Ammon's horn (tissue), 1 donor: Measurements from ENCODE around the gene MFSD2A.
A peak's percentile ranks its signal among the peaks of the same experiment; 100 is the strongest.
"Not testable (repeated sequence)": the region's sequence is repeated elsewhere in the genome, so short reads cannot be mapped to it uniquely, and the experiment has no call there.

ENCODE experiments used
- DNase-seq: peaks from one replicate; pipeline ENCODE4 v3.0.0-alpha.2; 2016; ENCODE audit warnings: low spot score

Gene MFSD2A

DNA sequence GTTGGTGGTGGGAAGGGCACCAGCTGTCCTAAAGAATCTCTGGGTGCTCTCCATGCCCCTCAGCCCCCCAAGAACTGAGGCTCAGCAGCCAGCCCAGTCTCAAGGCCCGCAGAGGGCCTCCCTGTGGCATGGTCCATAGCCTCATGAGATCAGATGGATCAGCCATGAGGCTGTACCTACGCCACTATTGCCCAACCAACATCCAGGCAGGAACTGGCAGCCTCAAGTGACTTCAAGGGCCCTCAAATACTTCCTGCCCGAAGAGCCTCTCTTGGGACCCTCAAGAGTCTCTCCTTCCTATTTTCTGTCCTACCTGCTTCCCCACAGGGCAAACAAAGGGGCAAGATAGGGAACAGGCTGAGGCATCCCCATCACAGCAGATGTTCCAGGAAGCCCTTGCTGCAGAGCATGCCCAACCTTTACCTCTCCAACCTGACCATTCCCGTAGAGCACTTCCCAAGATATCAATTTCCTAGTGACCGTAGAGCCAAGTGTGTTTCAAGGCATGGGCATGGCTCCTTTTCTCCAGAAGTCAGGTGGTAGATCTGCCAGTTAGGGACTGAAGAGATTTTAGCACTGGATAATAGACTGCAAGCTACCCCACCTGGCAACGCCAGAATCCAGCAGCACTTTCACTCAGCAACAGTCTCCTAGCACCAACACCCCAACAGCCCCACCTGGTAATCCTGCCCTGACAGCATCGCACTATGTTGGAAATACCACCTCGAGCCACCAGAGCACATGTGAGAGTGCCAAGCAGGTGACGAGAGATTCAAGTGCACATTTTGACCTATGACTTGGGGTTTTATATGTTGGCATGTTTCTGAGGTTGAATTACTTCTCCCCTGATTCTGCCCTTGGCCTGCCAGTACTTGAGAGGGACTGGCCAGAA, 13.7 kb upstream of the MFSD2A start:
- no peak for DNase-seq

DNA sequence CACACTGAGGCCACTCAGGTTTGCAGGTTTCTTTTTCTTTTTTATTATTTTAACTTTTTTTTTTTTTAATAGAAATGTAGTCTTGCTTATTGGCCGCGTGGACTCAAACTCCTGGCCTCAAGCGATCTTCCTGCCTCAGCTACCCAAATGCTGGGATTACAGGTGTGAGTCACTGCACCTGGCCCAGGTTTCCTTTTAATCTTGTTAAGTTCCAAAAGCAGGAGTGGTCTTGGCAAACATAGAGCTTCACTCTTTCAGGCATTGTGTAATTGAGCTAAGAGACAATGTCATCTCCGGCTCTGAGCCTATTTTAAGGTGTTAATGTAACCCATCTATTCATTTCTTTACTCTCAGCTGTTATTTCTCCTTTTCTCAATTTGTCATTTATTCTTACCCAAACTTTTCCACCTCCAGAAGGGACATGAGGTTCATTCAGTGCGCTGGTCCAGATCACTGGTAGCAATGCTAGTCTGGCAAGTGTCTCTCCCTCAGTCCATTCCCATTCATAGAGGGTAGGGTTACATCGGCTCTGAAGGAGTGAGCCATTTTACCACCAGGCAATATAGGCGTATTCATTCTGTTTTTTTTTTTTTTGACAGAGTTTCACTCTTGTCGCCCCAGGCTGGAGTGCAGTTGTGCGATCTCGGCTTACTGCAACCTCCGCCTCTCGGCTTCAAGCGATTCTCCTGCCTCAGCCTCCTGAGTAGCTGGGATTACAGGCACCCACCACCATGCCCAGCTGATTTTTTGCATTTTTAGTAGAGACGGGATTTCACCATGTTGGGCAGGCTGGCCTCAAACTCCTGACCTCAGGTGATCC, 11.3 kb upstream of the MFSD2A start:
- DNase-seq, result no peak

- DNase-seq, result no peak
Measured at GRCh38 chr1:39944410-39945112, 10.4 kb upstream of the MFSD2A start.

DNA sequence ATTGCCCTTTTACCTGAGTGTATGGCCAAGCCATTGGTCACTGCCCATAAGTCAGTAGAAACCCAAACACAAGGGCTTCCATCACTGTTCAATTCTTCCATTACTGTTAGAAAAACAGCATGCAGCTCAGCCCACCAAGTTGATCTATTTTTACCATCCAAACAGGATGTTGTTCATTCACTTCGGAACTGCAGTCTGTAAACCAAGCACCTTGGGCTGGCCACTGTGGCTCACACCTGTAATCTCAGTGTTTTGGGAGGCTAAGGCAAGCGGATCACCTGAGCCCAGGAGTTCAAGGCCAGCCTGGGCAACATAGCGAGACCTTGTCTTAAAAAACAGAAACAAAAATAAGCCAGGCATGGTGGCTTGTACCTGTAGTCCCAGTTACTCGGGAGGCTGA, 8.7 kb upstream of the MFSD2A start:
- DNase-seq, result no peak

DNA sequence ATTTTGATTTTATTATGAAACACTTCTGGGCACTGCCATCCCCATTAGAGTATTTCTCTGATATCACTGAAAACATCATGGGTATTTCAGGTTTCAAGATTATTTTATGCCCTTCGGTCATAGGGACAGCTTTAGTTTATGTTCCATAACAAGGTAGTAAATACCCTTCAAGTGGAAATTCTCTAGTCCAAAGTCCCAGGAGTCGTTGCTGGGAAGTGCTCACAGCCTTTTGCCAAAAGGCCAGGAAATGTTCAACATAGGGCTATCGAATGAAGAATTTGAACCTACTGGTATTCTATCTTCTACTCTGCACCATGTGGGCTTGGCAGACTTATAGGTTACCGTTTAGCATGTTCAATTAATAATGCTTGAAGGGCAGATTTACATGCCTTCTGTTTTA, 7.7 kb upstream of the MFSD2A start:
- no peak for DNase-seq

DNA sequence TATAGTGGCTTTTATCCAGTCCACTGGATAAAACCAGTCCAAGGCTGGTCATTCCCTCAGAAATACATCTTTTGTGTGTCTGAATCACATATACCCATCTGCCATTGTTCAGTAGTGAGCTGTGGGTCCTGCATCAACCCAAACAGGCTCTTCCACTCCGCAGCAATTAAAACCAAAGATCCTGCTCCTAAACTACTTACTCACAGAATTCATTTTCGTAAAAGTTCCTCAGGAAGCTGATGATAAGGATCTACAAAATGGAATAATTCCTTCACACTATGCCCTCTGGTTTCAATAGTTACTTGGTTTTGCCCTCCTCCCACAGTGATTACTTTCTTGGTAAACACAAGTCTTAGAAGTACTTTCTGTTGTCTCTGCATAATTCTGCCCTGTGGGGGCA, 5.1 kb upstream of the MFSD2A start:
- no peak for DNase-seq

- DNase-seq, result no peak
Measured at GRCh38 chr1:39951926-39952325, 3.0 kb upstream of the MFSD2A start.

DNA sequence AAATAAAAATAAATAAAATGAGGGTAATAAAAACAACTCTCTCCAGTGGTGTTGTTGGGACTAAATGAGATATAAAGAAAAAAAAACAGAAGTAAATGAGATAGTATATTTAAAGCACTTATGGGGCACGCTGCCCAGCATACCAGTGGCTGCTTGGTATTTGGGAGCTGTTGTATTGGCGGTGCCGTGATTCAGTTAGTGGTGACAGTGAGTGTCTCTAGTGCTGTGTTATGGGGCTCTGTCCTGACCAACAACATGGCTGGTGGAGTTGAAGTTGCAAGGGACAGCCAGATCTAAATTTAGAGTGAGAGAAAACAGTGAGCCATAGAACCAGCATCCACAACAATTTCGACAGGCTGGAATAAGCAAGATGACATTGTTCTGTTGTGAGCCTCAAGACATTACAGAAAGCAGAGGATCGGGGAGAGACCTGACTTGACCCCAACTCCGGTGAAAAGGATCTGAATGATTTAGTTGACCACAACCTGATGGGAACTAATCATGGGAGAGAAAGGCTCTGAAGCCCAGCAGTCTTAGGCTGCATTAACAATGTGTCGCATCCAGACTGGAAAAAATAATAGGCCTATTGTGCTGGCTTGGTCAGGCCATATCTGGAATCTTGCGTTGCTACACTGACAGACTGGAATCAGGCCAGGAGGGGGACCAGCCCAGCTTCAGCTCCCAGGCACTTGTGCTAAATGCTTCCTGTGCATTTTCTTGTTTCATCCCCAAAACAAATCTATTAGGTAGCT, 2.4 kb upstream of the MFSD2A start:
- DNase-seq, result peak; percentile 87

DNA sequence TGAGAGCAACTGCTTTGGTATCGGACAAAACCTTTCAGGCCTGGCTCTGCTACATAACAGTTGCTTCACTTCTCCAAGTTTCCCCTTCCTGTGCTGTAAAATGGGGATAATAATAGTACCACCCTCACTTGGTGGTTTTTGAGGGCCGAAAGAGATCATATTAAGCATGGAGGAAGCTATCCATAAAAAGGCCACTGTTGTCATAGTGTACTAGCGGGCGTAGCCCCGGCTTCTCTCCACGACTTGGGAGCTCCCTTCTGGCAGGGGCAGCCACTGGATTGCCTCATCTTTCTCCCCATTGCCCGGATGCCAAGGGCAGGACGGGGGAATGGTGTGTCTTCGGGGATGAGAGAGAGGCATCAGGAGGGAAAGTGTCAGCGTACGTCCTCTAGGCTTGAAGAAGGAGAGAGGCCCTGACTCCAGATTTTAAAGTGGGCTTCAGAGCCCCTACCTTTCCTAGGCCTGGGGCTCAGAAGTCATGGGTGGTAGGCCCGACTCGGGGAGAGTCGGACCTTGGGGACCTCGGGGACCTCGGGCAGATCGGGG, 548 bp upstream of the MFSD2A start:
- DNase-seq, result no peak

DNA sequence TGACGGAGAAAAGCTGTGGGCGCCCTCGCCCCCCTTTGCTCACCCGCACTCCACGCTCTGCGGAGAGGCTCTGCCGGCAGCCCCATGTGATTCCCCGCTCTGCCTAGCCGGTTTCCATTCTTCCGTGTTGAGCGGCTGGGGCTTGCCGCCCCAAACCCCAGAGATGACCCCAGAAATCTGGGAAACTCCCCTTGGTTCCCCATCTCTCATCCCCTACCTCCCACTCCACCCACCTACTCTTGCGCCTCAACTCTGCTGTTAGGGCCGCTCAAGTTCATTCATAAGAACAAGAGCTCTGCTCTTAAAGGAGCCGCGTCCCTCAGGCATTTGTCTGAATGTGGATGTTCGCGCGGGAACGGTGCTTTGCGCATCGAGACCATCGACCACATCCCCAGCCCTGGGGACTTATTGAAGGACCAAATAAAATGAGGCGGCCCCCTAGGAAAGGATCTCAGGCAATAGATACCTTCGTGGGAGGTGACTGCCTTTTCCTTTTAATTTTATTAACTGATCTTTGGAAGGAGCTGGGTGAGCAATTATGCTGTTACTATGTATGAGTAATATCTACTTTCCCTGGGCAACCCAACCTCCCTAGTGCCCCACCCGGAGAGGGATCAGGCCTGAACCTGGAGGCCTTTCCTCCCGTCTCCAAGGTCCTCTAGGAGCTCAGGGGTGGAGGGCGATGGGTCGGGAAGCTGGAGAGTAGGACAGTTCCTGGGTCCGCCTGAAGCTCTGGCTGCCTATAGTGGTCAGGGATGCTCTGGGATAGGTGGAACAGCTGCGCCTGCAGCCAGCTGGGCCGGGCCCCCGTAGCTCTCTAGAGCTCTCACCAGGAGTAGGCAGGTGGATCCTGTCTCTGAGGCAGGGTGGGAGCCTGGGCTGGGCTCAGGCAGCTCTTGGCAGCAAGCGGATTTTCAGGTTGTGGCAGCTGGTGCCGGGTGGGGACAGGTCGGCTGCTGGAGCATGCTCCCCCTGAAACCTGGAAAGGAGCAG, 898 bp downstream of the MFSD2A start:
- peak; percentile 48 for DNase-seq

DNA sequence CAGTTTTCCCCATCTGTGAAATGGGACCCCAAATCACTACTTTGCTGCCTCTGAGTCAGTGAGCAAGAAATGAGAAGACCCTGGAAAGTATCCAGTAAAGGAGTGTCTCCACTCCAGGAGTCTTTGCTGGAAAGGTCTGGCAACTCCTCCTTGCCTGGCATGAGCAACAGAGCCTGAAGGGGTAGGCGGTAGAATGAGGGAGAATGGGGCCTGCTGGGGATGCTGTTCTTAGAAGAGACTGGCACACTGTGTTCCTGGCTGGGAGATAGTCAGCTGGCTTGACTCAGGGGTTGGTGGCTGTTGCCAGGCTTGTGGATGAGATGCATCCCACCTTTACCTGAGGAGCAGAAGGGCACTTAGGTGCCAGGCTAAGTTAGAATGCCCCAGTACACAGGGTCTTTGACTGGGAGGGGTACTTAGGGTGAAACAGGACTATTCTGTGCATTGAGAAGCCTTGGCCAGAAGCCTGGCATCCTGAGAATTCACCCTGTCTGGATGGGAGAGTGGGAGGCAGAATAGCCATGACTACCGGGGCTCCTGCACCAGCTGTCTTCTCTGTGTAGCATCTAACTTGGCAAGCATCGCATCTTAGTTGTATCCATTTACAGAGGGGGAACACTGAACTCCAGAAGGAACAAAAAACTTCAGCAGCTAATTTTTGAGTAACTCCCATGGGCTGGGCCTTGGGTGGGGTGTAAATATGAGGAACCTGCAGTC, 2.5 kb downstream of the MFSD2A start:
- DNase-seq, result peak; percentile 76

GRCh38 chr1:39958403-39959200, 3.7 kb downstream of the MFSD2A start:
- DNase-seq, result peak; percentile 58

DNA sequence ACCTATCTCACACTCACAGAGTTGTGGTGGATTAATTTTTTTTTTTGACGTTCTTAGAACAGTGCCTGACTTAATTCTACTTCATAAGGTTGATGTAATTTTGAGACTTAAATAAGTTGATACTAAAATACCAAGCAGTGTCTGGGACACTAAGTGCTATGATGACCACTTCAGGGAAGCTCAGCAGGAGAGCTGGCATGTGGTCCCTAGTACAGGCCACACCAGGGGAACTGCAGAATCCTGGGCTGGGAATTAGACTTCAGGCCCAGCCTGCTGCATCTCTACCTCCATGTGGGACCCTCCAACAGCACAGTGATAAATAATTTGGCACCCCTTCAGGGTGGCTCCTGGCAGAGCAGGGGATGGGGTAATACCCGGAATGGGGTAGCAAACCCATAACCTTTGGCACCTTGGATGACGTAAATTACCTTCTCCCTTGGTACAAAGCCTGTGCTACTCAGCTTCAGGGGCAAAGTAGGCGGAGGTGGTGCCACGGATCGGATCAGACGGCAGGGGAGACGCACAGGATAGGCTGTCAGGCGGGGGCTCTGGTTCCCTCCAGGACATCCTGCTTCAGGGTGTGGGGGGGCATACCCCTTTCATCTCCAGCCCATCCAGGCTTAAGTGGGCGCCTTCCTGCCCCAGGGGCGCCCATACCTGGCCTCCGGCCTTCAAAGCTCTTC, 4.8 kb downstream of the MFSD2A start:
- no peak for DNase-seq

DNA sequence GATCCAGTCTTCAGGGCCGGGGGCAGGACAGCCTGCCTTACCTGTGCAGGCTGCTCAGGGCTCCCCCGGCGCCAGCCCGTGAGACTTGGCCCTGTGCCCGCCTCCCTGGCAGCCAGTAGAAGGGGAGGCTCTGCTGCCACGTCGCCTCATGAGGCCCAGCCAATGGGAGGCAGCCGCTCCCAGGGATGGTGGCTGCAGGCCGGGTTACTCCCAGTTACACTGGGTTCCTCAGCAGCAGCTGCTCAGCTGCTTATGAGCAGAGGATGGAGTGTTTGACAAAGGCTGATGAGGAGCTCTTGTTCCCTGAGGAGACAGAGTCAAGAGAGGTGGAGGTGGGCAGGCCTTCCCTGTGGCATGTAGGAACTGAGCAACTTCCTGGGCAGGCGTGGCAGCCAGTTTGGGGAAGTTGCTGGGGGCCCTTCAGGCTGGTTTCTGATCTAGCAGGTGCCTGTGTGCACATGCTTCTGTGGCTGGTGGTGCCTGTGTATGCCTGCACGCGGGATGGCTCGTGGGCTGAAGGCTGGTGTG, 5.5 kb downstream of the MFSD2A start:
- DNase-seq, result peak; percentile 50

DNA sequence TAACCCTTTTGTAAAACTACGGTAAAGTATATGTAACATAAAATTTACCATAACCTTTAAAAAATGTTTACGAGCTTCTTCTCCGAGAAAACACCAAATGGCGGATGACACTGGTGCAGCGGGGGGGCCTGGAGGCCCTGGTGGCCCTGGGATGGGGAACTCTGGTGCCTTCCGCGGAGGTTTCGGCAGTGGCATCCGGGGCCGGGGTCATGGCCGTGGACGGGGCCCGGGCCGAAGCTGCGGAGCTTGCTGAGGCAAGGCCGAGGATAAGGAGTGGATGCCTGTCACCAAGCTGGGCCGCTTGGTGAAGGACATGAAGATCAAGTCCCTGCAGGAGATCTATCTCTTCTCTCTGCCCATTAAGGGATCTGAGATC, 7.5 kb downstream of the MFSD2A start:
- no peak for DNase-seq

DNA sequence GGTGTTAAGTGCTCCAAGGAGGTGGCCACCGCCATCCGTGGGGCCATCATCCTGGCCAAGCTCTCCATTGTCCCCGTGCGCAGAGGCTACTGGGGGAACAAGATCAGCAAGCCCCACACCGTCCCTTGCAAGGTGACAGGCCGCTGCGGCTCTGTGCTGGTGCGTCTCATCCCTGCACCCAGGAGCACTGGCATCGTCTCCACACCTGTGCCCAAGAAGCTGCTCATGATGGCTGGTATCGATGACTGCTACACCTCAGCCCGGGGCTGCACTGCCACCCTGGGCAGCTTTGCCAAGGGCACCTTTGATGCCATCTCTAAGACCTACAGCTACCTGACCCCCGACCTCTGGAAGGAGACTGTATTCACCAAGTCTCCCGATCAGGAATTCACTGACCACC, 8.0 kb downstream of the MFSD2A start:
- not testable (repeated sequence) for DNase-seq

DNA sequence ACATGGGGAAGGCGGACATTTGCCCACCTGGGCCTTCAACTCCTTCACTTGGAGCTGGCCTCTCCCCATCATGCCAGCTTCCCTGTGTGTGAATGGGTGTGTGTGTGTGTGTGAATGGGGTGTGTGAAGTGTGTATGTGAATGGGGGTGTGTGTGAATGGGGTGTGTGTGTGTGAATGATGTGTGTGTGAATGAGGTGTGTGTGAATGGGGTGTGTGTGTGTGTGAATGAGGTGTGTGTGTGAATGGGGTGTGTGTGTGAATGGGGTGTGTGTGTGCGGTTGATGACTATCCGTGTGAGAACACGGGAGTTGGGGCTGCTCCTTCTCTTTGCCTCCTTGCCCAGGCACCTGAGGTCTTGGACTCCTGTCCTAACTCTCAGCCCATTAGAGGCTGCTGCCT, 9.6 kb downstream of the MFSD2A start:
- no peak for DNase-seq

DNA sequence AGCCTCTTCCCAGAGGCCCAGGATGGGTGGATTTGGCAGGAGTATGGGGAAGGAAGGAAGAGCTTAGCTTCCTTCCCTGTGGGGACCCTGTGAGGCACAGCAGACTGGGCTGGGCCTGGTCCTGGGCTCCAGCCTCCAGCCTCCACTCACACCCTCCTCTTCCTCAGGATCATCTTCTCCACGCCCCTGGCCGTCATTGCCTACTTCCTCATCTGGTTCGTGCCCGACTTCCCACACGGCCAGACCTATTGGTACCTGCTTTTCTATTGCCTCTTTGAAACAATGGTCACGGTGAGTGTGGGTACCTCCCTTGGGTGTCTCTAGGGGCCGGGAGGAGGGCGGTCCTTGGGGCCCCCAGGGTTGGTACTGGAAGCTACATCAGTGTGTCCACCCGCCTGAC, 10.1 kb downstream of the MFSD2A start:
- DNase-seq, result no peak
